BLaER1 (cell line): ENCODE results near the gene ABCC12.

Experiments used
- H3K27ac ChIP-seq: shearing (Covaris generic); formaldehyde crosslinking; 2 replicates; pipeline ENCODE4 v1.8.1; 2022
- H3K27me3 ChIP-seq: shearing (Covaris generic); formaldehyde crosslinking; 2 replicates; pipeline ENCODE4 v1.8.1; 2022
- H3K36me3 ChIP-seq: shearing (Covaris generic); formaldehyde crosslinking; 2 replicates; pipeline ENCODE4 v1.8.1; 2022
- H3K4me1 ChIP-seq: shearing (Covaris generic); formaldehyde crosslinking; 2 replicates; pipeline ENCODE4 v1.8.1; 2022
- H3K4me2 ChIP-seq: shearing (Covaris generic); formaldehyde crosslinking; 2 replicates; pipeline ENCODE4 v1.8.1; 2022
- H3K4me3 ChIP-seq: shearing (Covaris generic); formaldehyde crosslinking; 2 replicates; pipeline ENCODE4 v1.8.1; 2022
- H3K9ac ChIP-seq: shearing (Covaris generic); formaldehyde crosslinking; 2 replicates; pipeline ENCODE4 v1.8.1; 2022
- H3K9me3 ChIP-seq: shearing (Covaris generic); formaldehyde crosslinking; 2 replicates; pipeline ENCODE4 v1.8.1; 2022
- H4K20me1 ChIP-seq: shearing (Covaris generic); formaldehyde crosslinking; 2 replicates; pipeline ENCODE4 v1.8.1; 2022
- Cebpa-rat ChIP-seq: shearing (Covaris generic); IDR thresholded peaks from 2 replicates; pipeline ENCODE4 v1.8.1; 2022

Gene ABCC12

GRCh38 chr16:48165961-48166578, 10.3 kb upstream of the ABCC12 start:
- Histone ChIP-seq H3K9ac (no peak overlapping the region), H3K9me3 (no peaks in the 10 kb centered on the region), H4K20me1 (no peaks in the 10 kb centered on the region), H3K4me3 (no peak overlapping the region), H3K36me3 (no peaks in the 10 kb centered on the region), H3K4me1 (peaks cover 10% of the 10 kb centered on the region), H3K27ac (no peak overlapping the region), H3K27me3 (no peaks in the 10 kb centered on the region), H3K4me2 (no peak overlapping the region)
- TF ChIP-seq Cebpa-rat: no peak

DNA sequence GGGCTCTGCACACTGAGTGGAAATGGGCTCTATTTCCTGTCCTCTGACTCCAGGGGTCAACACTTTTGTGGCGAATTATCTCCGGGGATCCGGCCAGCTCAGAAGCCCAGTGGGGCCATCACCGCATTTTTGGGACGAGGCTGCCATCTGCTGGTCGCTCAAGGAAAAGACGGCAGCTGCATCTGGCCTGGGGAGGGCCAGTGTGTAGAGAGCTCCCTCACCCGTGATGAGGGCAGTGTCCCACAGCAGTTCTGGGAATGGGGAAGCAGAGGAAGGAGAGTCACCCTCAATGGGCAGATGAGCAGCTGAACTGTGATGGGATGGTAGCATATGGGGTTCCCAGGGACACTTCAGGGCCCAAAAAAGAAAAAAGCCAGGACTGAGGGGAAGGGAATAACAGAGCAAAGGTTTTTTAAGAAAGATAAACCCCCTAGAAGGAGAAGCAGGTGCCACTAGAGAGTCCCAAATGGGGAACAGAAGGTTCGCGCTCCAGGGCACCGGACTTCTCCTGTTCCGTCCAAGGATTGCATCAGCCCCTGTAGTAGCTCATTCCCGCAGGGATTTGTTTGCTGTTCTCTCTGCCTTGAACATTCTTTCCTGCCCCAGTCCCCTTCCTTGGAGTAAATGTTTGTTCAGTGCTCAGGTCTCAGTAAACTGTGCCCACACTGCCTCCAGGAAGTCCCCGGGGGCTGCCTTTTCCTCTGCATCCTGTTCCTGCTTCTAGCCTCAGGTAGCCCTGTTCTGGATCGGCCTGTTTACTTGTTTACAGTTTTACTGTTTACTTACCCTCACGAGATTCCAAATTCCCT, 9.3 kb upstream of the ABCC12 start:
- H3K4me3 ChIP-seq: no peak overlapping the region
- H3K27ac ChIP-seq: 0 out of 2 replicates have a peak overlapping the region, but pooled peaks have one; percentile 10
- no peaks in the 10 kb centered on the region for H3K27me3 ChIP-seq
- H3K9me3 ChIP-seq: no peaks in the 10 kb centered on the region
- H4K20me1 ChIP-seq: no peaks in the 10 kb centered on the region
- H3K4me1 ChIP-seq: peaks cover 10% of the 10 kb centered on the region
- no peaks in the 10 kb centered on the region for H3K36me3 ChIP-seq
- TF ChIP-seq Cebpa-rat: no peak
- peak overlapping the region; percentile 41 for H3K4me2 ChIP-seq
- no peak overlapping the region for H3K9ac ChIP-seq

DNA sequence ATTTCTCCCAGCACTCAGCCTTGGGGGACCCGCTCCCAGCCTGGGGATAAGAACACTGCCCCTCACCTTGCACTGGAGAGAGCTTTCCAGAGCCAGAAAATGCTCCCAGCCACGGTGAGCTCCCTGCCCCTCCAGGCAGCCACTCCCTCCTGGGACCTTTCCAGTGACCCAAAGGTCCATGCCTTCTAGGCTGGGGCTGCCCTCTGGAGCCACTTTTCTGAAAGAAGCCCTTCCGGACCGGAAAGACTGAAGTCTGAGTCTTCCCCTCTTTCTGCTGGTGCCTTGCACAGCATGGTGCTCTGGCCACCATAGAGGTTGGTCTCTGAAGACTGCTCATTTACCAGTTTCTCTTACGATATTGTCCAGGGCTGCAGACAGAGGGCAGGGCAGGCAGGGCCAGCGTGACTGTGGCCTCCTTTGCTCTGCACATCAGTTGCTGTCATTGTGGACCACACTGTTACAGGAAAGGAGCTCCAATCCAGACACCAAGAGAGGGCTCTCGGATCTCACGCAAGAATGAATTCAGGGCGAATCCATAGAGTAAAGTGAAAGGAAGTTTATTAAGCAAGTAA, 7.1 kb upstream of the ABCC12 start:
- H4K20me1 ChIP-seq: no peaks in the 10 kb centered on the region
- no peaks in the 10 kb centered on the region for H3K27me3 ChIP-seq
- H3K4me2 ChIP-seq: no peak overlapping the region
- no peaks in the 10 kb centered on the region for H3K9me3 ChIP-seq
- H3K9ac ChIP-seq: no peak overlapping the region
- no peak overlapping the region for H3K4me3 ChIP-seq
- H3K4me1 ChIP-seq: peaks cover 10% of the 10 kb centered on the region
- H3K36me3 ChIP-seq: no peaks in the 10 kb centered on the region
- H3K27ac ChIP-seq: no peak overlapping the region
- TF ChIP-seq Cebpa-rat: no peak

GRCh38 chr16:48161906-48162305, 6.1 kb upstream of the ABCC12 start:
- H3K9ac ChIP-seq: no peak overlapping the region
- H3K27ac ChIP-seq: no peak overlapping the region
- H3K4me2 ChIP-seq: no peak overlapping the region
- no peaks in the 10 kb centered on the region for H4K20me1 ChIP-seq
- no peaks in the 10 kb centered on the region for H3K9me3 ChIP-seq
- H3K36me3 ChIP-seq: no peaks in the 10 kb centered on the region
- no peak for TF ChIP-seq Cebpa-rat
- H3K4me3 ChIP-seq: no peak overlapping the region
- peaks cover 10% of the 10 kb centered on the region for H3K4me1 ChIP-seq
- no peaks in the 10 kb centered on the region for H3K27me3 ChIP-seq

GRCh38 chr16:48160575-48160974, 4.8 kb upstream of the ABCC12 start:
- no peaks in the 10 kb centered on the region for H3K9me3 ChIP-seq
- no peak overlapping the region for H3K27ac ChIP-seq
- no peaks in the 10 kb centered on the region for H3K36me3 ChIP-seq
- H3K4me1 ChIP-seq: peaks cover 8% of the 10 kb centered on the region
- H3K4me3 ChIP-seq: no peak overlapping the region
- no peaks in the 10 kb centered on the region for H4K20me1 ChIP-seq
- no peak overlapping the region for H3K4me2 ChIP-seq
- no peak overlapping the region for H3K9ac ChIP-seq
- no peaks in the 10 kb centered on the region for H3K27me3 ChIP-seq
- no peak for TF ChIP-seq Cebpa-rat

DNA sequence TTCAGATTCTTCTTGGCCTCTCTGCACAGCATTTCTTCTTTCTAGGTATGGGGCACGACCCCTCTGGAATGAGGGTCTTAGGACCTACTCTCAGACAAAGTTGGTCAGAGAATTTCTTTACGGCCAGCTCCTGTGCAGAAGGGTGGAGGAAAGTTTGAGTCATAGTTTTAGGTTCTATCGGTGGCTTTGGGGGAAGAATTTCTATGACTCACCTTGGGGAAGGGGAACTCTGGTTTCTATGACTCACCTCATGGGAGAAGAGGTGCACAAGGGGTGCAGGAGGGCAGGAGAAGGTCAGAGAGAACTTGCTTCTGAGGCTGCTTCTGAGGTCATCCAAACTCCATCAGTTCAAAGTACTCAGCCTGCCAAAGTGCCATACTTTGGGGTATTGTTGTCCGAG, 2.5 kb upstream of the ABCC12 start:
- Histone ChIP-seq H4K20me1 (no peaks in the 10 kb centered on the region), H3K27ac (no peak overlapping the region), H3K4me2 (no peak overlapping the region), H3K36me3 (no peaks in the 10 kb centered on the region), H3K9ac (no peak overlapping the region), H3K4me3 (no peak overlapping the region), H3K9me3 (no peaks in the 10 kb centered on the region), H3K27me3 (no peaks in the 10 kb centered on the region), H3K4me1 (peaks cover 9% of the 10 kb centered on the region)
- TF ChIP-seq Cebpa-rat: no peak

DNA sequence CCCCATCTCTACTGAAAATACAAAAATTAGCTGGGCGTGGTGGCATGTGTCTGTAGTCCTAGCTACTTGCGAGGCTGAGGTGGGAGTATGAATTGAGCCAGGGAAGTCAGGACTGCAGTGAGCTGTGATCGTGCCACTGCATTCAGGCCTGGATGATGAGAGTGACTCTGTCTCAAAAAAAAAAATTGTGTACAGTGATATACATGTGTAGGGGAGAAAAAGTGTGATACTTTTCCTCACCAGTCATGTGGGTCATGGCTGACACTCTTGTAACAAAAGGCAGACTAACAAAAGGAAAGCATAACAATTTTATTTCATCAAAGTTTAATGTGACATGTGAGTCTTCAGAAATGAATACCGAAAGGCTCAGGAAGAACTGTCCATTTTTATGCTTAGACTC, 2.0 kb upstream of the ABCC12 start:
- Histone ChIP-seq H3K4me2 (no peak overlapping the region), H3K4me1 (peaks cover 9% of the 10 kb centered on the region)
- TF ChIP-seq Cebpa-rat: no peak

GRCh38 chr16:48157302-48157701, 1.5 kb upstream of the ABCC12 start:
- no peaks in the 10 kb centered on the region for H3K9me3 ChIP-seq
- H3K27ac ChIP-seq: no peak overlapping the region
- no peaks in the 10 kb centered on the region for H3K36me3 ChIP-seq
- H3K27me3 ChIP-seq: no peaks in the 10 kb centered on the region
- no peak overlapping the region for H3K4me3 ChIP-seq
- peaks cover 9% of the 10 kb centered on the region for H3K4me1 ChIP-seq
- TF ChIP-seq Cebpa-rat: no peak
- H4K20me1 ChIP-seq: no peaks in the 10 kb centered on the region
- H3K4me2 ChIP-seq: no peak overlapping the region
- no peak overlapping the region for H3K9ac ChIP-seq

More for the DNA sequence above, 2.0 kb upstream of the ABCC12 start:
- Histone ChIP-seq H3K9me3 (no peaks in the 10 kb centered on the region), H3K27me3 (no peaks in the 10 kb centered on the region), H3K36me3 (no peaks in the 10 kb centered on the region), H3K27ac (no peak overlapping the region), H4K20me1 (no peaks in the 10 kb centered on the region), H3K4me3 (no peak overlapping the region), H3K9ac (no peak overlapping the region)

DNA sequence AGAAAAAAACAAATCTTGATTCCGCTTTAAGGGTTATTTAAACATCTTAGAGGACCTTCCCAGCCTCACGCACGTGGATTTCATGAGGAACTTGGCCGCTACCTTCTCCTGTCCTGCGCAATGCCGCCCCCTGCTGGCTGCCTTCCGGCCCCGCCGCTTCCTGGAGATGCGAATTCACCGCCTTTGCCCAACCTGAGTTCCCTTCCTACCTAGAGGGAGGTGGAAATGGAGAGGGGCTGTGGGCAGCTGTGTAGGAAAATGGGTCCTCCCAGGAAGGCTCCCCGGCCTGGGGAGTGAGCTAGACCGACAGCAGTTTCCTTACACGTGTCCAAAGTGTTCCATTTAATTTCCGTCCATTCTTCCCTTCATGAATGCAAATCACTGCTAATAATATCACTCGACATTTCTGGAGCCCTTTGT, 1.0 kb upstream of the ABCC12 start:
- Histone ChIP-seq H3K4me1 (peaks cover 9% of the 10 kb centered on the region), H3K27me3 (no peaks in the 10 kb centered on the region), H3K9me3 (no peaks in the 10 kb centered on the region), H3K36me3 (no peaks in the 10 kb centered on the region), H3K9ac (no peak overlapping the region), H3K4me3 (no peak overlapping the region), H4K20me1 (no peaks in the 10 kb centered on the region), H3K4me2 (no peak overlapping the region), H3K27ac (no peak overlapping the region)
- no peak for TF ChIP-seq Cebpa-rat

GRCh38 chr16:48153774-48154173, 2.0 kb downstream of the ABCC12 start:
- Histone ChIP-seq H3K27ac (no peak overlapping the region), H3K4me1 (peaks cover 9% of the 10 kb centered on the region), H3K27me3 (no peaks in the 10 kb centered on the region), H3K4me2 (peak overlapping the region; percentile 44), H3K9me3 (peaks cover 8% of the 10 kb centered on the region), H3K4me3 (no peak overlapping the region), H3K9ac (no peak overlapping the region), H4K20me1 (no peaks in the 10 kb centered on the region), H3K36me3 (no peaks in the 10 kb centered on the region)
- TF ChIP-seq Cebpa-rat: no peak
